HEK293 (cell line): ENCODE measurements around the gene SERPINA10.

Experiments
- CTCF ChIA-PET: fragments of 350-600 bp; formaldehyde crosslinking; extraction: SDS; loops from one replicate; lab custom pipeline; 2021; ENCODE audit warnings: antibody characterized with exemption; lab: Yijun Ruan, JAX
- POLR2A ChIA-PET: fragments of 300-600 bp; formaldehyde crosslinking; extraction: SDS; loops from one replicate; lab custom pipeline; 2020; ENCODE audit warnings: antibody characterized with exemption, inconsistent platforms; lab: Yijun Ruan, JAX
- H3K27ac ChIP-seq: fragments of 200-500 bp; sonication (Bioruptor generic); 2 replicates; pipeline ENCODE4 v1.5.1; 2014; ENCODE audit warnings: low read depth, low read length, control low read depth, inconsistent platforms; ENCODE audit errors: extremely low read depth
- H3K36me3 ChIP-seq, 2 experiments: fragments of 200-500 bp in 1 of 2; sonication (Bioruptor generic) in 1 of 2; 1 replicate in 1 of 2; 2 replicates in 1 of 2; pipeline ENCODE4 v1.5.1; 2014 to 2017; ENCODE audit warnings: inconsistent platforms in 2 of 2, low read length in 2 of 2; ENCODE audit not compliant: control insufficient read depth in 2 of 2, insufficient read depth in 1 of 2
- H3K4me1 ChIP-seq: fragments of 200-500 bp; sonication (Bioruptor generic); 2 replicates; pipeline ENCODE4 v1.5.1; 2014; ENCODE audit warnings: mild to moderate bottlenecking, low read length, inconsistent platforms; ENCODE audit not compliant: control insufficient read depth, insufficient read depth
- H3K4me3 ChIP-seq: 2 replicates; pipeline ENCODE4 v1.5.1; 2011; ENCODE audit warnings: low read depth, mild to moderate bottlenecking, control low read depth, low read length, moderate library complexity
- H3K9me3 ChIP-seq: fragments of 200-500 bp; sonication (Bioruptor generic); 2 replicates; pipeline ENCODE4 v1.5.1; 2014; ENCODE audit warnings: low read depth, low read length, inconsistent platforms; ENCODE audit not compliant: control insufficient read depth, insufficient read depth
- ELK4 ChIP-seq: IDR thresholded peaks from 2 replicates; pipeline ENCODE4 v1.6.1; 2011; ENCODE audit warnings: mild to moderate bottlenecking, low read depth, low read length, borderline replicate concordance
- GLIS2 ChIP-seq: fragments of 450-650 bp; formaldehyde crosslinking; IDR thresholded peaks from 2 replicates; pipeline ENCODE4 v1.5.1; 2016; ENCODE audit warnings: missing biosample characterization, missing genetic modification characterization
- HOXC10 ChIP-seq: sonication (generic); formaldehyde crosslinking; IDR thresholded peaks from 2 replicates; pipeline ENCODE4 v1.8.1; 2023; ENCODE audit warnings: mild to moderate bottlenecking, missing genetic modification reagents
- HOXD13 ChIP-seq: sonication (generic); formaldehyde crosslinking; IDR thresholded peaks from 2 replicates; pipeline ENCODE4 v1.8.0; 2022; ENCODE audit warnings: missing genetic modification reagents, borderline replicate concordance
- PBX3 ChIP-seq: sonication (generic); formaldehyde crosslinking; IDR thresholded peaks from 2 replicates; pipeline ENCODE4 v1.8.1; 2022; ENCODE audit warnings: mild to moderate bottlenecking, moderate library complexity, missing genetic modification reagents
- YY1 ChIP-seq: fragments of 450-650 bp; formaldehyde crosslinking; IDR thresholded peaks from 2 replicates; pipeline ENCODE4 v1.5.1; 2018; ENCODE audit warnings: missing biosample characterization, missing genetic modification characterization
- ZBTB6 ChIP-seq: fragments of 450-650 bp; formaldehyde crosslinking; IDR thresholded peaks from 2 replicates; pipeline ENCODE4 v1.5.1; 2017; ENCODE audit warnings: missing biosample characterization, missing genetic modification characterization
- ZNF16 ChIP-seq: fragments of 450-650 bp; formaldehyde crosslinking; IDR thresholded peaks from 2 replicates; pipeline ENCODE4 v1.5.1; 2016; ENCODE audit warnings: low read depth, missing biosample characterization, missing genetic modification characterization
- ZNF174 ChIP-seq: fragments of 450-650 bp; formaldehyde crosslinking; IDR thresholded peaks from 2 replicates; pipeline ENCODE4 v1.5.0; 2017; ENCODE audit warnings: missing biosample characterization, mild to moderate bottlenecking, missing genetic modification characterization
- ZNF26 ChIP-seq: fragments of 450-650 bp; formaldehyde crosslinking; IDR thresholded peaks from 2 replicates; pipeline ENCODE4 v1.5.1; 2016; ENCODE audit warnings: missing biosample characterization, missing genetic modification characterization
- ZNF280C ChIP-seq: fragments of 450-650 bp; formaldehyde crosslinking; IDR thresholded peaks from 2 replicates; pipeline ENCODE4 v1.5.1; 2016; ENCODE audit warnings: missing biosample characterization, missing genetic modification characterization
- ZNF404 ChIP-seq: fragments of 450-650 bp; formaldehyde crosslinking; IDR thresholded peaks from 2 replicates; pipeline ENCODE4 v1.5.1; 2017; ENCODE audit warnings: missing biosample characterization, missing genetic modification characterization
- ZNF473 ChIP-seq: fragments of 450-650 bp; formaldehyde crosslinking; IDR thresholded peaks from 2 replicates; pipeline ENCODE4 v1.5.1; 2017; ENCODE audit warnings: missing biosample characterization, missing genetic modification characterization
- ZNF529 ChIP-seq: fragments of 450-650 bp; formaldehyde crosslinking; IDR thresholded peaks from 2 replicates; pipeline ENCODE4 v1.5.1; 2017; ENCODE audit warnings: missing genetic modification characterization, missing biosample characterization; ENCODE audit not compliant: insufficient replicate concordance
- ZNF623 ChIP-seq: fragments of 450-650 bp; formaldehyde crosslinking; IDR thresholded peaks from 2 replicates; pipeline ENCODE4 v1.5.1; 2016; ENCODE audit warnings: missing biosample characterization, missing genetic modification characterization
- ZNF658 ChIP-seq: fragments of 450-650 bp; formaldehyde crosslinking; IDR thresholded peaks from 2 replicates; pipeline ENCODE4; 2016; ENCODE audit warnings: missing biosample characterization, missing genetic modification characterization
- ZNF660 ChIP-seq: fragments of 450-650 bp; IDR thresholded peaks from 2 replicates; pipeline ENCODE4 v1.5.1; 2018; ENCODE audit warnings: missing biosample characterization, mild to moderate bottlenecking, missing genetic modification characterization
- ZNF677 ChIP-seq: fragments of 450-650 bp; IDR thresholded peaks from 2 replicates; pipeline ENCODE4 v1.5.0; 2018; ENCODE audit warnings: missing biosample characterization, mild to moderate bottlenecking, missing genetic modification characterization, moderate library complexity
- ZNF701 ChIP-seq: fragments of 450-650 bp; formaldehyde crosslinking; IDR thresholded peaks from 2 replicates; pipeline ENCODE4 v1.5.1; 2016; ENCODE audit warnings: missing biosample characterization, missing genetic modification characterization
- ZNF830 ChIP-seq: fragments of 450-650 bp; IDR thresholded peaks from 2 replicates; pipeline ENCODE4 v1.5.0; 2018; ENCODE audit warnings: missing biosample characterization, missing genetic modification characterization, low read depth, mild to moderate bottlenecking, moderate library complexity
- ZNF837 ChIP-seq: fragments of 450-650 bp; formaldehyde crosslinking; IDR thresholded peaks from 2 replicates; pipeline ENCODE4 v1.5.1; 2016; ENCODE audit warnings: missing biosample characterization, missing genetic modification characterization

Gene SERPINA10

GRCh38 chr14:94330857-94331256 lies 37.8 kb upstream of the SERPINA10 start:
- Histone ChIP-seq H3K36me3 (no peaks in the 10 kb centered on the region), H3K9me3 (no peaks in the 10 kb centered on the region), H3K4me1 (no peaks in the 10 kb centered on the region), H3K27ac (no peak overlapping the region), H3K4me3 (no peak overlapping the region)
- TF ChIP-seq ZNF830 (tag by site-specific recombination), result no peak
- TF ChIP-seq HOXD13 (CRISPR knock-in tag), result no peak
- no peak for TF ChIP-seq ZNF529 (tag by site-specific recombination)
- no peak for TF ChIP-seq YY1 (tag by site-specific recombination)
- no peak for TF ChIP-seq ZNF280C (tag by site-specific recombination)
- no peak for TF ChIP-seq ZNF16 (tag by site-specific recombination)
- TF ChIP-seq ZNF404 (tag by site-specific recombination), result no peak
- TF ChIP-seq ZNF658 (tag by site-specific recombination), result no peak
- ChIA-PET CTCF (interaction anchor here (0.7 kb wide), 1 partner anchor 9 kb away, joined by 3 read pairs; no protein-coding TSS in a partner anchor), POLR2A (interaction anchor here (1.1 kb wide), 1 partner anchor 17 kb away, joined by 3 read pairs; no protein-coding TSS in a partner anchor)

- H3K9me3 ChIP-seq, result no peaks in the 10 kb centered on the region
- H3K4me3 ChIP-seq, result no peak overlapping the region
- ChIA-PET POLR2A (interaction anchor here (0.6 to 1.1 kb wide), 2 partner anchors 16 to 656 kb away, joined by 3 read pairs; no protein-coding TSS in a partner anchor), CTCF (interaction anchor here (0.7 kb wide), 1 partner anchor 8 kb away, joined by 3 read pairs; no protein-coding TSS in a partner anchor)
- H3K27ac ChIP-seq, result no peak overlapping the region
- no peaks in the 10 kb centered on the region for H3K36me3 ChIP-seq
- H3K4me1 ChIP-seq, result no peaks in the 10 kb centered on the region
- TF ChIP-seq ZNF677 (tag by site-specific recombination) (no peak), HOXC10 (CRISPR knock-in tag) (no peak), ZNF623 (tag by site-specific recombination) (no peak), ZNF473 (tag by site-specific recombination) (no peak), ZNF660 (no peak), YY1 (tag by site-specific recombination) (no peak)
Measured at GRCh38 chr14:94330432-94330831, 37.4 kb upstream of the SERPINA10 start.

- H3K27ac ChIP-seq, result no peak overlapping the region
- H3K36me3 ChIP-seq, result no peaks in the 10 kb centered on the region
- CTCF ChIA-PET, result no interaction called here
- no peak overlapping the region for H3K4me3 ChIP-seq
- no peaks in the 10 kb centered on the region for H3K4me1 ChIP-seq
- POLR2A ChIA-PET, result interaction anchor here (0.6 kb wide), 1 partner anchor 656 kb away, joined by 3 read pairs; no protein-coding TSS in a partner anchor
- TF ChIP-seq ZNF837 (tag by site-specific recombination) (no peak), PBX3 (CRISPR knock-in tag) (no peak), ZNF473 (tag by site-specific recombination) (no peak)
- no peaks in the 10 kb centered on the region for H3K9me3 ChIP-seq
Measured at GRCh38 chr14:94329857-94330256, 36.8 kb upstream of the SERPINA10 start.

- ChIA-PET POLR2A (no interaction called here), CTCF (no interaction called here)
- Histone ChIP-seq H3K4me3 (no peak overlapping the region), H3K27ac (no peak overlapping the region), H3K4me1 (no peaks in the 10 kb centered on the region), H3K36me3 (no peaks in the 10 kb centered on the region), H3K9me3 (no peaks in the 10 kb centered on the region)
- no peak for TF ChIP-seq ELK4
- no peak for TF ChIP-seq ZBTB6 (tag by site-specific recombination)
- TF ChIP-seq ZNF174 (tag by site-specific recombination), result no peak
- TF ChIP-seq GLIS2, result no peak
- no peak for TF ChIP-seq ZNF701 (tag by site-specific recombination)
- TF ChIP-seq ZNF26, result no peak
- TF ChIP-seq, all 188 proteins: peak for 0
Measured at GRCh38 chr14:94328196-94328595, 35.1 kb upstream of the SERPINA10 start.
